ENCODE measurements around the gene IL1R2. TPM values are rescaled to one million over a fixed set of nuclear protein-coding genes. Genes with fewer than 3 reads are reported as not detected.

The IL1R2 gene
- total RNA-seq, 1 donor from 2014 or later: 0.50 TPM

DNA sequence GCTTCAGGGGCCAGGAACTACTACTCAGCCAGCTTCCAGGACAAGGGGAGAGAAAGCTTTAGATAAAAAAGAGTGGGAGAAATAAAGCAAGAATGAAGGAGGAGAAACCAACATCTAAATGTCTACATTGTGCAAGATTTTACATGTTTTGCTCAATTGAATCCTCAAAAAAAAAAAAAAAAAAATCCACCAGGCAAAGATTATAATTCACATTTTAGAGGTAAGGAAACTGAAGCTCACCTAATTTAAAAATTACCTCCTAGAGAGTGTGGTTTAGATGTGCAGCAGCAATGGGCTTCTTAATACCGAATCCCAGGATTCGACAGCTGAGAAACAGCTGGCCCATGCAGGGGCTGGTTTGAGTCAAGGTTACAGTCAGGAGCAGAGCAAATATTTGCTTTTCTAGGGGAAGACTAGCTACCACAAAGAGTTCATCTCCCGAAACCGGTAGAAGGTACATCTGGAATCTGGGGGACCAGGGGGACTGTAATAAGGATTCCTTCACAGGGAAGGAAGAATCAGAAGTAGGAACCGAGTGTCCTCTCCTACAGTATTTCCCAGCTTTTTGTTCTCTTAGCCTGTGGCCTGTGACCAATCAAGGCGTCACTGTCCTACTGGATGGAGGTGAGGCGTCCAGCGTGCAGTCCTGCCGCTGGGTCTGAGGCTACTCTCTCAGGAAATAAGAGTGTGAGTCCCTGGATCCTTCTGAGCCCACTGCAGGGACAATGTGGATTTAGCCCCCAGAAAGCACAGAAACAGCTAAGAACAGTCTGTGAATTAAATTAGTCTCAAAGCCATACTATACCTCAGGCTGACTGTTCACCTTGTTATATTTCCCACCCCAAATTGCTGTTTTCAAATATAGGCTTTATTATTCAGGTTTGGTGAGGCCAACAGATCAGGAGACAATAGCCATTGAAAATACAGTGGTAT, 42.3 kb downstream of the IL1R2 start:
- no peak for DNase-seq (ENCODE audit: low read depth)
- Histone ChIP-seq H3K36me3 (ENCODE audit: control insufficient read depth, insufficient read depth, low read length) (no peaks in the 10 kb centered on the region), H3K27me3 (ENCODE audit: control insufficient read depth, insufficient read depth, low read length) (no peaks in the 10 kb centered on the region), H3K4me3 (ENCODE audit: low read depth, low read length) (no peak overlapping the region)
- TF ChIP-seq, protein P1, sequence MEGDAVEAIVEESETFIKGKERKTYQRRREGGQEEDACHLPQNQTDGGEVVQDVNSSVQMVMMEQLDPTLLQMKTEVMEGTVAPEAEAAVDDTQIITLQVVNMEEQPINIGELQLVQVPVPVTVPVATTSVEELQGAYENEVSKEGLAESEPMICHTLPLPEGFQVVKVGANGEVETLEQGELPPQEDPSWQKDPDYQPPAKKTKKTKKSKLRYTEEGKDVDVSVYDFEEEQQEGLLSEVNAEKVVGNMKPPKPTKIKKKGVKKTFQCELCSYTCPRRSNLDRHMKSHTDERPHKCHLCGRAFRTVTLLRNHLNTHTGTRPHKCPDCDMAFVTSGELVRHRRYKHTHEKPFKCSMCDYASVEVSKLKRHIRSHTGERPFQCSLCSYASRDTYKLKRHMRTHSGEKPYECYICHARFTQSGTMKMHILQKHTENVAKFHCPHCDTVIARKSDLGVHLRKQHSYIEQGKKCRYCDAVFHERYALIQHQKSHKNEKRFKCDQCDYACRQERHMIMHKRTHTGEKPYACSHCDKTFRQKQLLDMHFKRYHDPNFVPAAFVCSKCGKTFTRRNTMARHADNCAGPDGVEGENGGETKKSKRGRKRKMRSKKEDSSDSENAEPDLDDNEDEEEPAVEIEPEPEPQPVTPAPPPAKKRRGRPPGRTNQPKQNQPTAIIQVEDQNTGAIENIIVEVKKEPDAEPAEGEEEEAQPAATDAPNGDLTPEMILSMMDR (IDR thresholded peaks at IDR 0.05; ENCODE audit: insufficient read depth, low read length, poor library complexity, severe bottlenecking): no peak

DNA sequence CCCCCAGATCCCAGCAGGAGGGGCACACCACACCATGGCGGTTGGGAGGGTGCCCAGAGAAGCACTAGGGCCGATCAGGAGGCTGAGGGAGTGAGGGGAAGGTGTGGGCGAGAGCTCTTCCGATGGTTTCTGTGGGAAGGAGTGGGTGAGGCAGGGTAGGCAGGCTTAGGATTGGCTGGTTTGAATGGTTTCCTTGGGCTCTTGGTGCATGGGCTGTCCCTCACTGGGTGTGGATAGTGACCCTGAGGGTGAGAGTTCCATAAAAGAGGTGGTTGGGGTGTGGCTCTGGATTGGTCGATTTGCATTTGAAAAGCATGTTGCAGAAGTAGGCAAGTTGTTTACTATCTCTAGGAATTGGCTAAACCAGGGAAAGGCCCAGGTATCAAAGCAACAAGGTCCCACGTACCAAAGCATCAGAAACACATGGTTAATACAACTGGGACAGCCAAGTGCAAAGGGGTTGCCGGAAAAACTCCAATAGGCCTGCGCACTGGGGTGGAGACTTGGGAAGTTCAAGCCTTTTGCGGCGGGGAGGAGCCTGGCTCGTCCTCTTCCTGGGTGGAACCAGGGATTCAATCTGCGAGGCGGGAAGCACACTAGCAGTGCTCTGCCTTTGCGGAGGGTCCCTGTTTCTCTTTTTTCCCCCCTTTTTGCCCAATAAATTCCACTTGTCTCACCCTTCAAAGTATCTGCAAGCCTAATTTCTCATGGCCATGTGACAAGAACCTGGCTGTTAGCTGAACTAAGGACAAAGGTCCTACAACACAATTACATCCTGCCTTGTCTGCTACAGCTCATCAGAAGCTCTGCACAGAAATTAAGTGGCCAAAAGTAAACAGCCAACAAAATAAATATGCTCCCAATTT, 43.2 kb downstream of the IL1R2 start:
- H3K27me3 ChIP-seq (ENCODE audit: control insufficient read depth, insufficient read depth, low read length): no peaks in the 10 kb centered on the region
- no peaks in the 10 kb centered on the region for H3K36me3 ChIP-seq (ENCODE audit: control insufficient read depth, insufficient read depth, low read length)
- no peak overlapping the region for H3K4me3 ChIP-seq (ENCODE audit: low read depth, low read length)
- DNase-seq (ENCODE audit: low read depth): no peak
- TF ChIP-seq, protein P1 (IDR thresholded peaks at IDR 0.05; ENCODE audit: insufficient read depth, low read length, poor library complexity, severe bottlenecking): no peak

DNA sequence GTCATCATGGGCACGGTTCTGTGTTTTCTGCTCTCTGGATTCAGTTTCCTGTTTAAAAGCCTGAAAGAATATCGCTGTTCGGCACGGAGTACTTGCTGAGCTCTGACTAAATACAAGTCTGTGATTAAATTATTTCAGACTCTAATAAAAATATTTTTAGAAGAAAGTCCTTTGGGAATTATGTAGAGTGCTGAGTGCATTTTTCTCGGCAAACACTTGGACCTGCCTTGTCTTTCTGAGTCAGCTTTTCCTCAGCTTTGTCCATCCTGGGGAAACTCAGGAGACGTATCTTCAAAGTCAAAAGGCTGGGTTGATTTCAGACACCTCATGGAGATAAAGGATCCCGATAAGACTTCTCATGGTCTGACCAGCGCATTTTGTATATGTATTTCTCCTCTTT, 45.9 kb downstream of the IL1R2 start:
- Histone ChIP-seq H3K36me3 (ENCODE audit: control insufficient read depth, insufficient read depth, low read length) (no peaks in the 10 kb centered on the region), H3K27me3 (ENCODE audit: control insufficient read depth, insufficient read depth, low read length) (no peaks in the 10 kb centered on the region), H3K4me3 (ENCODE audit: low read depth, low read length) (no peak overlapping the region)
- TF ChIP-seq, protein P1 (IDR thresholded peaks at IDR 0.05; ENCODE audit: insufficient read depth, low read length, poor library complexity, severe bottlenecking): no peak
- DNase-seq (ENCODE audit: low read depth): no peak

DNA sequence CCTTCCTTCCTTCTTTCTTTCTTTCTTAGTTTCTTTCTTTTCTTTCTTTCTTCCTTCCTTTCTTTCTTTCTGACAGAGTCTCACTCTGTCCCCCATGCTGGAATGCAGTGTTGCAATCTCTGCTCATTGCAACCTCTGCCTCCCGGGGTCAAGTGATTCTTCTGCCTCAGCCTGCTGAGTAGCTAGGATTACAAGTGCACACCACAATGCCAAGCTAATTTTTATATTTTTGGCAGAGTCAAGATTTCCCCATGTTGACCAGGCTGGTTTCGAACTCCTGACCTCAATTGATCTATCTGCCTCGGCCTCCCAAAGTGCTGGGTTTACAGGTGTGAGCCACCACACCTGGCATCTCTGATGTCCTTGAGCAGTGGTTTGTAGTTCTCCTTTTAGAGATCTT, 48.5 kb downstream of the IL1R2 start:
- TF ChIP-seq, protein P1 (IDR thresholded peaks at IDR 0.05; ENCODE audit: insufficient read depth, low read length, poor library complexity, severe bottlenecking): no peak
- no peak for DNase-seq (ENCODE audit: low read depth)
- no peaks in the 10 kb centered on the region for H3K27me3 ChIP-seq (ENCODE audit: control insufficient read depth, insufficient read depth, low read length)
- H3K4me3 ChIP-seq (ENCODE audit: low read depth, low read length): no peak overlapping the region
- H3K36me3 ChIP-seq (ENCODE audit: control insufficient read depth, insufficient read depth, low read length): no peaks in the 10 kb centered on the region

DNA sequence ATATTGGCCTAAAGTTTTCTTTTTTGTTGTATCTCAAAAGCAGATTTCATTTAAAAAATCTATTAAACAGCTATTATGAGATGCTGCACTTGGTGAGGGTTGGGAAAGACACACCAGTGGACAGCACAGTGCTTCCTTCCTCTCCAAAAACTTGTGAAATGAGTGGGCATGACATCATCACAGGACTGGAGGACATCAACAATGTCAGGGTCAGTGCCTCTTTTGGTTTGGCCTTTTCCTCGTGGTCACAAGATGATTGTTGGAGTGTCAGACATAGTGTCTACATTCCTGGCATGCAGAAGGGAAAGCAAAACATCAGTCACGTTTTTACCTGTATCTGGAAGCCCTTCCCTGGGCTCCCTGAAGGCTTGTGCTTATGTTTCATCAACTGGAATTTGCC, 49.6 kb downstream of the IL1R2 start:
- TF ChIP-seq, protein P1 (IDR thresholded peaks at IDR 0.05; ENCODE audit: insufficient read depth, low read length, poor library complexity, severe bottlenecking): no peak
- no peak overlapping the region for H3K4me3 ChIP-seq (ENCODE audit: low read depth, low read length)
- no peak for DNase-seq (ENCODE audit: low read depth)
- no peaks in the 10 kb centered on the region for H3K27me3 ChIP-seq (ENCODE audit: control insufficient read depth, insufficient read depth, low read length)
- H3K36me3 ChIP-seq (ENCODE audit: control insufficient read depth, insufficient read depth, low read length): no peaks in the 10 kb centered on the region

Data from kidney epithelial cell (primary cell).